ENCODE data around the gene SLC16A12.
"Not testable (repeated sequence)": the region's sequence is repeated elsewhere in the genome, so short reads cannot be mapped to it uniquely, and the experiment has no call there.

Gene SLC16A12

DNA sequence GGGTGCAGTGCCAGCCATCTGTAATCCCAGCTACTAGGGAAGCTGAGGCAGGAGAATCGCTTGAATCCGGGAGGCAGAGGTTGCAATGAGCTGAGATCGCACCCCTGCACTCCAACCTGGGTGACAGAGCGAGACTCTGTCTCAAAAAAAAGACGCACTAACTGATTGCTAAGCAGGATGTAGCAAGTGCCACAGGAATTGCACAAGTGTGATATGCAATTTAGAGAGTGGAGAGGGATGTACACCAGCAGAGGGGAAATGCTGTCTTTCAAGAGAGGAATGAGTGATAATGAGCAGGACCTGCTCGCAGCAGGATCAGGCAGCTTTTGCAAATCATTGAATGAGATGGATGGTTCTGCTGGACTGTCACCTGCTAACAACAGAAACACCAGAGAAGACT is 13.3 kb upstream of the SLC16A12 start:
- DNase-seq = no peak

DNA sequence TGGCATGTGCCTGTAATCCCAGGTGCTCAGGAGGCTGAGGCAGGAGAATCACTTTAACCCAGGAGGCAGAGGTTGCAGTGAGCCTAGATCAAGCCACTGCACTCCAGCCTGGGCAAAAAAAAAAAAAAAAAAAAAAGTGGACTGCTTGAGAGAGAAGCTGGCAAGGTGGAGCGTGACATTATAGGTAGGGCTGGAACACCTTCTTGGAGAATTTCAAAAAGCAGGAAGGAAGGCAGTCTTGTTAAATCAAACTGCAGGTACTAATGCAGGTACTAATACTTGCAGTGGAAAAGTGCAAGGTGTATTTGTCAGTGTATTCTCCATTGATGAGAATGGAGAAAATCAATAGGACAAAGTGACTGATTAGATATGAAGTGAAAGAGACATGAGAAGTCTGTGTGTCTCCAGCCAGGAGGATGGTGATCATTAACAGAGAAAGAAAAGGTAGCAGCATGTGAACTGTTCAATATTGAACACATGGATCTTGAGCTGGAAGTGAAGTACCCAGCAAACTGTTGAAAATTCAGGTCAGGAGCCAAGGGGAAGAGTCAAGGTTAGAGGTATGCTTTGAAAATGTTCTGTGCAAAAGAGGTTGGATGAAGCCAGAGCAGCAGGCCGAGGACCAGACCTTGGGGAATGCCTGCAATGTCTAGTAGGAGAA is 12.6 kb upstream of the SLC16A12 start:
- no peak for DNase-seq

DNA sequence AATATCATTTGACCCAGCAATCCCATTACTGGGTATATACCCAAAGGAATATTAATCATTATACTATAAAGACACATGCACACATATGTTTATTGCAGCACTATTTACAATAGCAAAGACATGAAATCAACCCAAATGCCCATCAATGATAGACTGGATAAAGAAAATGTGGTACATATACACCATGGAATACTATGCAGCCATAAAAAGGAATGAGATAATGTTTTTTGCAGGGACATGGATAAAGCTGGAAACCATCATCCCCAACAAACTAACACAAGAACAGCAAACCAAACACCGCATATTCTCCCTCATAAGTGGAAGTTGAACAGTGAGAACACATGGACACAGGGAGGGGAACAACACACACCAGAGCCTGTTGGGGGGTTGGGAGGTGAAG is 11.3 kb upstream of the SLC16A12 start:
- DNase-seq = not testable (repeated sequence)

DNA sequence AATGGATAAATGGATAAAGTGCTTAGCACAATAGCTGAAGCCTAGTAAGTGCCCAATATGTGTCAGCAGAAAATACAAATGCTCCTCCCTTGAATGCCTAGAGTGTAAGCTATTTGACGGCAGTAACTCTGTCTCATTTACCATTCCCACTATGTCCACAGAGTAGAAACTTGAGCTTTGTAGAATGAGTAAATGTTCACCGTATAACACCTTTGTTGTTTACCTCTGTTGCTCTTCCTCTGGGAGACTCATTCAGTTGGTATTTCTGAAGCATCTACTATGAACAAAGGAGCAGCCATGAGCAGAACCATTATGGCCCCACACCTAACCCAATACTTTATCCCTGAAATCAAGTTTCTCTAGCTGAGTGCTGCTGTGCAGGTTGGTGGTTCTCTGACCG is 8.4 kb upstream of the SLC16A12 start:
- no peak for DNase-seq

DNA sequence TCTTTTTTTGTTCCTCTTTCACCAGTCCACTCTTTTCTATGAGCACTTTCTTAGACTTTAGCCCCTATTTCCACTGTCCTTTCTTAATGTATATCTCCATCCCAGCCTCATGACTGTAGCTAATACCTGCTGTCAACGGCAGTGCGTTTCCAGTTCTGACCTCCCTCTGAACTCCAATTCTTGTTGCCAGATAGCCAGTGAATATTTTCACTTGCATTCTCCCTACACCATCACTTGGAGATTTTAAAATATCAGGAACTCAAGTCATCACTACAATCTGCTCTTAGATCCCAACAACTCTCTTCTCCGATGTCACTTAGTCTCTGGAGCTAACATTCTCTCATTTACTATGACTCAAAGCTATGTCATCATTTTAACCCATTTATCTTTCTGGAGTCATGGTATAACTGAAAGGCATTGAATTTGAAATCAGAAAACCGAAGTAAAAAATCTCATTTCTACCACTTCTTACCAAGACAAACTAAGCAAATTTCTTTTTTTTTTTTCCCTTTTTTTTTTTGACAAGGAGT is 5.1 kb upstream of the SLC16A12 start:
- DNase-seq = no peak

DNA sequence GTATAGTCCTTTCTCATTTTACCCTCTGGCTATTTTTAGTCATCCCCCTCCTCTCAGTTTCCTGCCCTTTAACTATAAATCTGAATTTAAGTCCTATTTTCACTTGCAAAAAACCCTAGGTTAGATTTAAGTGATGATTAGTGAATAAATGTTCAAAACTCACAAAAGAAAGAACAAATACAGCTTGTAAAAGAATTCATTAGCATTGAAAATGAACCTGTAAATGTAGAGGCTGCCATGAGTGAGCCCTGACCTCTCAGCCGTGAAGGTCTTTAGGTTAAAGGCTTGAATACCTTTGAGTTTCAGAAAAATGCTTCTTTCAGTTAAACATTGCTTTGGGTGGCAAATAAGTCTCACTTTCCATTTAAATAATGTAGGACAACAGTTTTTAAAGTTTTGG is 2.0 kb upstream of the SLC16A12 start:
- DNase-seq = no peak

DNA sequence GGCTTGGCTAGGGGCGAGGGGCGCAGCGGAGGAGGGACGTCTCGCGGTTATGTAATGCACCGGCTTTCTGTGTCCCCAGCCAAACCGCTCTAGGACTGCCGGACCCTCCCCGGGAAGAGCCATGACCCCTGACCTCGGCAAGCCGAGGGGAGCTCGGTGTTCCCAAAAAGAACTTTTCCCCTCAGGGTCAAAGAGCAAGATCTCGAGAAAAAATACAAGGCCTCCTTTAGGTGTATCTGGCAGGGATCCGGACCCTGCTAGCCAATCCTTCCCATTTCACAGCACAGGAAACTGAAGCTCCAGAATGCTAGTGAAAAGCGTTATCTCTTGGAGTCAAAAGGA is 590 bp upstream of the SLC16A12 start:
- DNase-seq = no peak

DNA sequence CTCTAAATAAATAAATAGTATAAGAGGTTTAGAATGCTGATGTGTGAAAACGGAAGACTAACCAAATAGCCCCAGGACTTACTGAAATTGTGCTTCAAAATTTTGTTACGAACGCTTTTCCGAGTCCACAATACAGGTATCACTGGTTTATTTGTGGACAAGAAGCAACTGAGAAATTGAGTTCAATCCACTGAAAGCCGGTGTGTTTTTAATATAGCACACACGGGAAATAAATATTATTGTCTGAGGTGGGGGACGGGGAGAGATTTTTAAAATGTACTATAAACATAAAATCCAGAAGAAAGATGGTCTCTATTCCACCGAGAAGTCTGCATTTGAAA is 598 bp downstream of the SLC16A12 start:
- no peak for DNase-seq

DNA sequence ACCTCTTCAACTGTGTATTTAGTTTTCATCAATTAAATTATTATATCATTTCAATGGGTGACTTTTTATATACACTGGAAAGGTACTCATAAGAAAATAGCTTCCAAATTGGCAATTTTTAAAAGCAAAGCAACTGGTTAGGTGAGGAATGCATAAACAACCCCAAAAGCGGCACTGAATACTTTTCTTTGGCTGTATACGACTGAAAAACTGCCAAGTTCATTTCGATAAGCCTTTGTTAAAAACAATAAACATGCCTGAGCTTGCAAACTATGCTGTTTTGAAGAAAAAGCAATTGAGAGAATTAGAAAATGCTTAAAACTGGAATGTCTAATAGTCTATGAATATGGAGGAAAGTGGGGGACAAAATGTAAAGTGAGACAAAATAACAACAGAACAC is 2.9 kb downstream of the SLC16A12 start:
- no peak for DNase-seq

DNA sequence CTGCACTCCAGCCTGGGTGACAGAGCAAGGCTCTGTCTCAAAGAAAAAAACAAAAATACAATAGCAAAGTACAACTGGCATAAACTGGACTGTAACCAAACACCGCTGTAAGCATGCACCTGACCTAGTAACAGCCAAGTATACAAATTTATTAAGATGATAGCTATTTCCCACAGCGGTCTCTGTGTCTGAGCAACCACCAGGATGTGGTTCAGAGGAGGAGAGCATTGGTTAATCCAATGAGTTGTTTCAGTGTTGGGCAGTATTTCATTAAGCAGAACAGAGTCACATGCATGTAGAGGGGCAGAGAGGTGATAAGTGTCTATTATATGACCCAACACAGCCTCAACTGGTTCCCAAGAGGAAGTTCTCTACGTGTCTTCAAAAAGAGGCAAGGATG is 4.0 kb downstream of the SLC16A12 start:
- DNase-seq = no peak

DNA sequence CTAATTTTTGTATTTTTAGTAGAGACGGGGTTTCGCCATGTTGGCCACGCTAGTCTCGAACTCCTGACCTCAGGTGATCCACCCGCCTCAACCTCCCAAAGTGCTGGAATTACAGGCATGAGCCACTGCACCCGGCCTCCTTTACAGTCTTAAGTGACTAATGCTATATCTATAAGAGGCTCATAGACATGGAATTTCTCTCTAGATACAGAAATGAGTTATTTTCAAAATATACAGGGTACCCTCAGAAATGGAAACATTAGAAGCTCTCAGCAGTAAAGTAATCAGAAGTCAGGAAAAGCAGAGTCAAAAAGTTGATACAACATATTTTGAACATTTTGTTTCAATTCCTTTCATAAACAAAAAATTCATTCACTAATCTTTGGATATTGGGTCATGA is 5.7 kb downstream of the SLC16A12 start:
- DNase-seq = not testable (repeated sequence)

DNA sequence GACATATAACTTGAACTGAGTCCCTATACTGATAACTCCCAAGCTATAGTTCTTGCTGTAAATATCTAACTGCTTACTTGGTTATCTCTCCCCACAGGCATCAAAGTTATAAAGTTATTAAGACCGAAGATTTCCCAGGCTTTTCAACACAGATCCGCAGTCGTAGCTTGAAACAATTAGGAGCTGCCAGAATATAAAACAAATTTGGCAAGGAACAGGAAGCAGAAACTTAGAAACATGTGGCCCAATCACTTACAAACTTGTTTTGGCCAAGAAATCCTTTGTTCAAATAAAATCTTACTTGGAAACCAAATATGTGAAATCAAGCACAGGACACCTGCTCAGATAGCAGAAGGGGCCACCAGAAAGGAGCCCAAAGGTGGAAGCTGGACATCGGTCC is 9.0 kb downstream of the SLC16A12 start:
- DNase-seq = no peak

DNA sequence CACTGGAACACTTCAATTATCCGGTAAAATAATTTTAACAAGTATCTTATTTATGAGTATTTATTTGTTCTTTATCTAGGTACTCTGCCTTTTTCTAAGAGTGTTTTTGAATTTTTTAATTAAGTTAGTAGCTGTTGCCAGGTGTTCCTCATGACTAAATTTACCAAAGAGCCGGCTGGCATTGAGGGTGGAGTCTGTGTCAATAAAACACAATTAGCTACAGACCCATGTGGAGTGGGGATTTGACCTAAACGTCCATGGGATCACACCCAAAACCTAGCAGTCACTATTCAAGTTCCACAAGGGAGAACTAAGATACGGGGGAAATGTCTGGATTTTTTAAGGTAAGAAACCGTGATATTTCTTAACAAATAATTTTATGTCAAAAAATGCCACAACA is 9.8 kb downstream of the SLC16A12 start:
- no peak for DNase-seq

DNA sequence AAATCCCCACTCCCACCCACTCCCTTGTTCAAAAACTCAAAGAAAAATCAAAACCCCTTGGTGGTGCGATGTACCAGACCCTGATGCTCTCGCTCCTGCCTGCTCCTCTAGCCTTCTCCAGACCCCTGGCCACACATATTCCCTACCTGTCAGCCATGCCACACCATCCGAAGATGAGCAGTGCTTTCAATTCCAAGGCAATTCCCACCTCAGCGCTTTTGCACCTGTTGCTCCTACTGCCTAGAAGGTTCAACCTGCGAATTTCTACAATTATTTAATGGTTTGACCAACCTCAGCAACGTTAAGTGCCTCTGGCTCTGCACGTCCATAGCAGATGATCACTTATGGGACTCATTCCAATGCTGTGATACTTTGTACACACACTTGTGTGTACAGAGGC is 11.1 kb downstream of the SLC16A12 start:
- DNase-seq = no peak

DNA sequence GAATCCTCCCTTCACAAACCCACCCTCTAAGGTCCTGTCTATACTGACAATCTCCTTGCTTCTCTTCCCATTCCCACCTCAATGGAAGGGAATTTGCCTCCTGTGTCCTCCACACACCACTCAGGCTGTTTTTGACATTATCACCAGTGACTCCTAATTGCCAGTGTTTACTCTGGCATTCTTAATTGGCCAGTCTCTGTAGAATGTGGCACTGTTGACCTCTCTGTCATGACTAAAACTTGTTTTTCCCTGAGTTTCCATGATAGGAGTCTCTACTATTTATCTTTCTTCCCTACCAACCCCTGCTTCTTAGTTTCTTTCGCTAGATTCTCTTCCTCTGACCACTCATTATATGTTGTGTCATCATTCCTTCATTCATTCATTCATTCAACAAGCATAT is 12.1 kb downstream of the SLC16A12 start:
- no peak for DNase-seq

DNA sequence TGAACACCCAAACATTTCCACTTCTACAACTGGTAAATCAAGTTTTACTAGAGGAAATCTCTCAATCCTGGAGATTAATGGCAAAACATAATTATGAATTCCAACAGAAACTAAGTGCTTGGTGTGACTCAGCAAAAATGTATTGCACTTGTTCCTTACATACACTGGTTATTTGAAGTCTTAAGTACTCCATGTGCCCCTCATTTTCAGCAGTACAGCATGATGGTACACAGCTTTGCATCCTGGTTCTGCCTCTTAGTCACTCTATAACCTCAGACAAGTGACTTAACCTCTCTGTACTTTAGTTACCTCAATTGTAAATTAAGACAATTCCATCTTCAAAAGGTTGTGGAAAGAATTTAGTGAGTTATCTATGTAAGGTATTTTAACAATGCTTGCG is 12.9 kb downstream of the SLC16A12 start:
- no peak for DNase-seq

DNA sequence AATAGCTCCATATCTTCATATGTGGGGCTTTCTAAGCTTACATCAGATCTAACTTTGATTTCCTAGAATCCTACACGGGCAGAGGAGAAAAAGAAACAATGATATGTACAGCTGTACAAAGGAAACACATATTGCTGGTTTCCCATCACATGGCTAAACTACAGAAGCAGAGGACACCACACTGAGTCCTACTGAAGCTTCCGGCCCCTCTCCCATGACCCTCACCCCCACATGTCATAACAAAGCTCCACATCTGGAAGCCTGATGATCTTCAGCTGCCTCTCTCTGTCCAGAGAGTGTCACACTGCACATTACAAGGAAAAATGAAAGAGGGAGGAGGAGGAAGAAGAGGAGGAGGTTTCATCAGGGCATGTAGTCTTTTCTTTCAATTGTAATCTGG is 14.0 kb downstream of the SLC16A12 start:
- no peak for DNase-seq

DNA sequence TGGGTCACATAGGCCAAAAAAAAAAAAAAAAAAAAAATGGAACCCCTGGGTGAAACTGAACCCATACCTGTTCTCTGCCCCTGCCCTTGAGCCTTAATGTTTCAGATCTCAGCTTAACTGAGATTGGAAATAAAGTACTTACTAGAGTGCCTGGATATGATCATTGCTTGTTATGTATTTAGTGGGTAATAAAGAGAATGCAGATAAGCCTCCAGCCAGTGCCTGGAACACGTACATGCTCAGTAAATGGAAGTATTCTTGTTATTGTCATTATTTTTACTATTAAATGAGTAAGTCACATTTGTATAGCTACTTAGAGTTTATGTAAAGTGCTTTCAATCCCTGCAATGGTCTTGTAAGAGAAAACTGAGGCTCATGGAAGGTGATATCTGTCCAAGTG is 14.7 kb downstream of the SLC16A12 start:
- no peak for DNase-seq

DNA sequence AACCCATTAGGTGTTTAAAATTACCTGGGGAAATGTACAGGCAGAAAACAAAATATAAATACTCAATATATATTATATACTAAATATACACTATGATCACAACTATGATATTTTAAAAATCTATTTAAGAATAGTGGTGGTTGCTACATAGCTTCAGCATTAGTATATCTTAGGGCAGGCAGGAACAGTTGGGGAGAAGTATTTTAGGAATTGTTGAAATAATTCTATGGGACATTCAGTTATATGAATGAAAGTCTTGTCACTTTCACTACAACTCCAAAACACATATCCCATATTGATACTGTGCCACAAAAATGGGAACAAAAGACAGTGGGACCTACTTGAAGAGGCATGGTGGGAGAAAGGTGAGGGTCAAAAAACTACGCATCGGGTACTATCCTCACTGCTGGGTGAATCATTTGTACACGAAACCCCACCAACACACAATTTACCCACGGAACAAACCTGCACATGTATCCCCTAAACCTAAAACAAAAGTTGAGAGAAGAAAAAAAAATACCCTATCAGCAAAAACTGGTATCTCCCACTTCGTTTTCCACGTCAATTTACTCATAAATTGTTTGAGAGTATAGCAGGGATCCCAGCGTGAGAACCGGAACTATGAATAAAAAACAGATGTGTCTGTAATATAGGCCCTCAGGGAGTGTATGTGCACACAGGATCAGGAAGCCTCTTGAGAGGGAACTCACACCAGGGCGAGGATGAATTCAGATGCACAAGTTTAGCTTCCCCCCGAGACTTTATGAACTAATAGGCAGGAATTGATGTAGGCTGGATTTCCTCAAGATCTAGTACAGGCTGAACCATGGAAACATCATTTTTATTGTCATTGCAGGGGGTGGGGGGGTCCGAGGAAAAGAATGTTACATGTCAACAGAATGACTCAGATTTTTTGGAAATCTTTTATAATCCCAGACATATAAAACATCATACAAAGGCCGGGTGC is 16.2 kb downstream of the SLC16A12 start:
- DNase-seq = no peak

DNA sequence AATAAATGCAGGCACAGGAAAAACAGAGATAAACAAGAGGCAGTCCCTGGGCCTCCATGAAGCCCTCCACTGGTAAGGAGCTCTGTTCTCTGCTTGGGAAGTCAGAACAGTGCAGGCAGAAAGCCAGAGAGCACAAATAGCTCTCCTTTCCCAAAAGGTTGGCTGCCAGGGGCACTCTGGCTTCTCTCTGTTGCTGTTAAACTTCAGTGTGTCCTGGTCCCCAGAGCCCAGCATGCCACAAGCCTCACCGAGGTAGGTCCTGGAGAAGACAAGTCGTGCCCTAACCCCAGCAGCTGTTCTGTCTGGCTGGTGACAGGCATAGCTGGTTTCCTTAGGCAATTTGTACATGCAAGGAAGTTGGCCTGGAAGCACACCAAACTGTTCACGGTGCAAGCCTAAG is 17.3 kb downstream of the SLC16A12 start:
- no peak for DNase-seq

DNA sequence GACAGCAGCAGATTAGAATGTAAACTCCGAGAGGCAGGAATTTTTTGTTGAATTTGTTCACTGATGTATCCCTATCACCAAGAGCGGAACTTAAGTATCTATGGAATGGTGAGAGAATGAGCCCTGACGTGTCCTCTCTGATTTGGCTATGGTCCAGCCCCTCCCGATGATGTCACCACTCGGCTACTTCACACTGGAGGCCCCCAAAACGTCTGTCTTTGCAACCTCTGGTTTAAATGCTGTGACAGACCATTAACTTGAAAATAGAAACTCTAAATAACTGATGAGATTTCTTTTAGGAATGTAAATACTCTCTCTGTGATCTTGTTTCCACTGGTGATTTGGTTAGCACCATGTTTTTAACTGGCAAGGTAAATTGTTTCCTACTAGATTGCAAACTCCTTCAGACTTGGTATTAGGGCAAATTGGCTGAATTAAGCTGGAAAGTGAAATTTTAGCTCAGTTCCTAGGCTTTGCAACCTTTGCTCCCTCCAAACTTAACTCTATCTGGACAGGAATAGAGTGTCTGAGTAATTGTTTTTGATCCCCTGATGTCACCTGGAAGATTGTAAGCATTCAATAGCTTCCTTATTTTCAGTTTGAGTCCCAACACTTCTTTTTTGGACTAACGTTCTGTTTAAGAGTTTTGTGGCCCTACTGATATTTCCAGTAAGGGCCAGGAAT is 19.1 kb downstream of the SLC16A12 start:
- DNase-seq = no peak

DNA sequence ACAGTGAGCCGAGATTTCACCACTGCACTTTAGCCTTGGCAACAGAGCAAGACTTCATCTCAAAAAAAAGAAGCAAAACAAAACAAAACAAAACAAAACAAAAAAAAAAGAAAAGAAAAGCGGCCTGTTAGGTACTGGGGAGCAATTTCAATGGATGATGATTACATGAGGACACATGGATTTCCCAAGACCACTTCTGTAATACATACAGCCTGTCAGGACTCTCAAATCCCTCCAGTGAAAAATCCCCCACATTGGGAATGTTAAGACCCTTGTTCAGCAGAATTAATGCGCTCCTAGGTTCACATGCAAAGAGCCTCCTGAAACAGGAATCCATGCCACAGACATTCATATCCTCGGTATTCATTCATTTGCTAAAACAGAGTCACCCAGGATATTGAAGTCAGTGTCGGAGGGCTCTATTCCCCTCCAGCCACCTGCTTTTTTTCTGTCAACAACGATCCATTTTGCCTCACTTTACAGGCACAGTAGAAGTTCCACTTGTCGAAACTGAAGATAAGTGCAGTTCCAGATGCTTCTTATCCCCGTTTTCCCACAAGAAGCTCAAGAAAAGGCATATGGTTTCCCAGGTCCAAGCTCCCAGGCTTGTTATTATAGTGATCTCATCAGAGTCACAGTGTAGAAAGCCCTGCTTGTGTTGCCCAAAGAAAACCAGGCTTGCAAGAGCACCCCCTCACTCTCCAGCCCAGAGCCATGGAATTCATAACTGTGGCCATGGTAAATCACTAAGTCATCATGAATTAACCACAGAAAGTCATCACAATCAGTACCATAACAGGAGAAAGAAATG is 20.2 kb downstream of the SLC16A12 start:
- DNase-seq = no peak

DNA sequence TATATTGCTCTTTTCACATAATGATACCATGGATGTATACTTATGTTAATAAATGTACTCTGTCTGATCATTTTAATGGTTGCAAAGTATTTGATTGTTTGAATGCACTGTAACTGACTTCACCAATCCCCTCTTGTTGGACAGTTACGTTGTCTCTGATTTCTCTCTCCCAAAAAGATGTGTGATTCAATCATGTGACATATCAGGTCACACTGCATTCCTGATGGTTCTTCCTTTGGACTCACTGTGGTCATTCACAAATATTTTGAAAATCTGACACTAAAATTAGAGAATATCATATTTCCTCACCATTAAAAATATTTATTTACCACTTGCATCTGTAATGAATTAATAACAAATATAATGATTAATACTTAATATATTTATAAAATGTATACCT is 22.2 kb downstream of the SLC16A12 start:
- no peak for DNase-seq

Measured in C1 segment of cervical spinal cord (tissue), 14 donors.